GM12875 (cell line): Measurements from ENCODE around the gene FLT3LG.

ENCODE experiments used
- H3K4me3 ChIP-seq: one replicate; pipeline ENCODE4 v1.5.1; 2011; ENCODE audit warnings: low read depth, low read length, control low read depth
- TF ChIP-seq, protein P1 (sequence below): IDR thresholded peaks from 2 replicates; pipeline ENCODE4 v1.5.1; 2011; ENCODE audit warnings: low read depth, mild to moderate bottlenecking, control low read depth, inconsistent platforms, low read length, moderate library complexity, borderline replicate concordance; ENCODE audit not compliant: insufficient read depth

FLT3LG gene

DNA sequence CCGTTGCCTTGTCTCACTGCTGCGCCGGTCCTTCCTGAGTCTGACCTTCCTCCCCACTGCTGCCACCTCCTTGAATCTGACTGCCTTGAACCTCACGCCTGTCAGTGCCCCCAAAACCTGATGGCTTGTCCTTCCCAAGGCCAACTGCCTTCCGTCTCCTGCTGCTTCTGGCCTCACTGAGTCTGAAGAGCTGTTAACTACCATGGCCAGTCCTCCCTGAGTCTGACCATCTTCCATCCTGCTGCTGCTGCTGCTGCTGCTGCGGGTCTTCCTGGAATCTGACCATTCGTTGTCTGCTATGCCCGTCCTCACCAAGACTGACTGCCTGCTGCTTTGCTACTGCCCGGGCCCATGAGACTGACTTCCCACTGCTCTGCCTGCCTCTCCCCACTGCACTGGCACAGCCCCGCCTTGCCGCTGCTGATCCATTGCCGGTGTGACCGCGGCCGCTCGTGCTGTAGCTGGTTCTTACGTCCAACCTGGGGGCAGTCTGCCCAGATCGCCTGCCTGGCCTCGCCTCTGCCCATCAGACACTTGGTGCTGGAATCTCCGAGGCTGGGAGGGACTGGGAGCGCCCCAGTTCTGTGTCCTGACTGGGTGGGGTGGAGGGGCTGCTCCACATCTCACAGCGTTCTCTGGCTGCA lies 50.9 kb downstream of the FLT3LG start:
- H3K4me3 ChIP-seq: no peak overlapping the region
- TF ChIP-seq, protein P1, sequence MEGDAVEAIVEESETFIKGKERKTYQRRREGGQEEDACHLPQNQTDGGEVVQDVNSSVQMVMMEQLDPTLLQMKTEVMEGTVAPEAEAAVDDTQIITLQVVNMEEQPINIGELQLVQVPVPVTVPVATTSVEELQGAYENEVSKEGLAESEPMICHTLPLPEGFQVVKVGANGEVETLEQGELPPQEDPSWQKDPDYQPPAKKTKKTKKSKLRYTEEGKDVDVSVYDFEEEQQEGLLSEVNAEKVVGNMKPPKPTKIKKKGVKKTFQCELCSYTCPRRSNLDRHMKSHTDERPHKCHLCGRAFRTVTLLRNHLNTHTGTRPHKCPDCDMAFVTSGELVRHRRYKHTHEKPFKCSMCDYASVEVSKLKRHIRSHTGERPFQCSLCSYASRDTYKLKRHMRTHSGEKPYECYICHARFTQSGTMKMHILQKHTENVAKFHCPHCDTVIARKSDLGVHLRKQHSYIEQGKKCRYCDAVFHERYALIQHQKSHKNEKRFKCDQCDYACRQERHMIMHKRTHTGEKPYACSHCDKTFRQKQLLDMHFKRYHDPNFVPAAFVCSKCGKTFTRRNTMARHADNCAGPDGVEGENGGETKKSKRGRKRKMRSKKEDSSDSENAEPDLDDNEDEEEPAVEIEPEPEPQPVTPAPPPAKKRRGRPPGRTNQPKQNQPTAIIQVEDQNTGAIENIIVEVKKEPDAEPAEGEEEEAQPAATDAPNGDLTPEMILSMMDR: no peak

DNA sequence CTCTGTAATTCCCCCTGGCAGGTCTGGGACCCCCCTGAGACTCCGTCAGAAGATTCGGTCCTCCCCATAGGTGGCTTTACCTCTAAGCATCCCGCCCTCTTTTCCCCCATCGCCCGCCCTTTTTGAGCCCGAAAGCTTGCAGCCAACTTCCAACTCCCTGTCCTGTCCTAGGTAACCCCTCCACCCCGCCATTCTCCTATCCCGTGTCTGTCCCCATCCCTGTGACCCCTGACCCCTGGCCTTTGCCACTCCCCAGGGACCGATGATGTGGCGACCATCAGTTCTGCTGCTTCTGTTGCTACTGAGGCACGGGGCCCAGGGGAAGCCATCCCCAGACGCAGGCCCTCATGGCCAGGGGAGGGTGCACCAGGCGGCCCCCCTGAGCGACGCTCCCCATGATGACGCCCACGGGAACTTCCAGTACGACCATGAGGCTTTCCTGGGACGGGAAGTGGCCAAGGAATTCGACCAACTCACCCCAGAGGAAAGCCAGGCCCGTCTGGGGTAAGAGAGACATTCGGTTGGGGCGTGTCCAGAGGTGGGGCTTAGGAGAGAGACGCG lies 54.3 kb downstream of the FLT3LG start:
- TF ChIP-seq, protein P1: no peak
- no peak overlapping the region for H3K4me3 ChIP-seq

DNA sequence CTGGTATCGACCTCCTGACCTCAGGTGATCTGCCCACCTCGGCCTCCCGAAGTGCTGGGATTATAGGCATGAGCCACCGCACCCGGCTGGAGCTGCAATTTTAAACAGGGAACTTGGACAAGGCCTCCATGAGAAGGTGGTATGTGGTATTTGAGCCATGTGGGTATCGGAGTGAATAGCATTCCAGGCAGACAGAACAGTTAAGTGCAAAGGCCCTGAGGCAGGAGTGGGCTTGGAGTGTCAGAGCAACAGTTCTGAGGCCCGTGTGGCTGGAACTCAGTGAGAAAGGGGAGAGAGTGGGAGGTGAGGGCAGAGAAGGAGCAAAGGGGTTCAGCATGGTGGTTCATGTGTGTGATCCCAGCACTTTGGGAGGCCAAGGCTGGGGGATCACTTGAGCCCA lies 56.7 kb downstream of the FLT3LG start:
- TF ChIP-seq, protein P1: no peak

DNA sequence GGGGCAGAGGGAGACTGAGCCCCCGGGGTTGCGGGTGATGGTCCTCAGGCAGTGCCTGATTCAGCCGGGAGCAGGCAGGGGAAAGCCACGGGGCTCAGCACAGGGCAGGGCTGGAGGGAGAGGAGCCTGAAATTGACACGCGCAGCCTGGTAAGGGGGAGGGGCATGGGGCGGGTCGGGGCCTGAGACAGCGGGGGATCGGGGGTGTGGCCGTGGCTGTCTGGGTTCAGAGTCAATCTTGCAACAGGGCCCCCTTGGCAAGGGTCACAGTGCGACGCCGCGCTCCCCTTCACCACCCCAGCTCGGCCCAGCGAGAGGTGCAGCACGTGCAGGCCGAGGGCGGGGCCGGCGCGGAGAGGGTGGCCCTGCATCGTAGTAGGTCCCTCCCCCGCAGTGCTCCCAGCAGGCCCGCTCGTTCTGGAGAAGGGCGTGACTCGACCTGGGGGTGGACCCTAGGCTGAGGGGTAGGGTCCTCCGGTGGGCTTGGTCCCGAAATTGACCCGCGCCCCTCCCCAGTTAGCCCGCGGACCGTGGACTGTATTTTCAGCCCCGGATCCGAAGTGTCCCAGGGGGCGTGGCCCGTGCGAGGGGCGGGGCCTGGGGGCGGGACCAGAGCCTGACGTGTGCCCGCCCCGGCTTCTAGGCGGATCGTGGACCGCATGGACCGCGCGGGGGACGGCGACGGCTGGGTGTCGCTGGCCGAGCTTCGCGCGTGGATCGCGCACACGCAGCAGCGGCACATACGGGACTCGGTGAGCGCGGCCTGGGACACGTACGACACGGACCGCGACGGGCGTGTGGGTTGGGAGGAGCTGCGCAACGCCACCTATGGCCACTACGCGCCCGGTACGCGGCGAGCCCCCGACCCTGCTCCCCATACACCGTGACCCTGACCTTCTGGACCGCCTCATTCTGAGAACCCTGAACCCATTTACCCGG lies 59.8 kb downstream of the FLT3LG start:
- TF ChIP-seq, protein P1: peak; percentile 64
- peak overlapping the region; percentile 60 for H3K4me3 ChIP-seq

More for the DNA sequence above, 56.7 kb downstream of the FLT3LG start:
- no peak overlapping the region for H3K4me3 ChIP-seq

DNA sequence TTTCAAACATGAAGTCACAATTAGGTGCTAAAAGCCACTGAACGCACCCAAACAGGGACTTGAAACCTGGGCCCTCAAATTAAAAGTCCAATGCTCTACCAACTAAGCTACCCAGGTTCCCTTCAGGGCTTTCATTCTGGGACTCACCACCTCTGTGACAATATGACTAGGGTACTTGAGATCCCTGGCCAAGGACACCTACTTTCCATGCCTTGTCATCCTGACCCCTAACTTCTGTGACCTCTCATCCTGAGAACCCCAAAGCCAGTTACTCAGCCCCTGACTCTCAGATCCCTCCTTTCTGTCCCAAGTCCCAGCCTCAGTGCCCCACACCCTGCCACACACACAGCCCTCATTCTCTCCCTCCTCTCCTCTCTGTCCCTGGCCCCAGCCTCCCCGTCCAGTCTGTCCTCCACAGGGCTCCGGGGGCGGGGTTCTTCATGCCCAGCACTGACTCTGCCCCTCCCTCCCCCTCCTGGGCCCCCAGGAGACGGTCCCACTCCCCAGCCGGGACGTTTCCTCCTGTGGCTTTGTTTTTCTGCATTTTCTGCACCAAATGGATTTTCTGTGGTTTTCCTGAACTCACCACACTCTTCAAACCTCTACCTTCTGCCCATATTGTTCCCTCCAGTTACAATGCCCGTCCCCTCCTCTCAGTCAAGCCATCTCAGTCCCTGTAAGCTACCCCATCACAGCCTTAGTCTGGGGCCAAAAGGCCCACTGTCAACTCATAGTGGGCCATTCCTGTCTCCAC lies 60.8 kb downstream of the FLT3LG start:
- H3K4me3 ChIP-seq: no peak overlapping the region
- TF ChIP-seq, protein P1: no peak
